ENCODE measurements around the gene PVALB. TPM values are rescaled to one million over a fixed set of nuclear protein-coding genes. Genes with fewer than 3 reads are reported as not detected.

Gene PVALB
- total RNA-seq, 1 donor from 2014 or later: not detected

Other genes with a start within 250 kb of the PVALB start
- not detected for gene CACNG2, start 113.3 kb downstream of the PVALB start, total RNA-seq
- gene IFT27, start 40.9 kb downstream of the PVALB start, total RNA-seq: 28.3 TPM
- 9.4 TPM for gene NCF4, start 44.0 kb upstream of the PVALB start, total RNA-seq
- gene CSF2RB, start 96.6 kb upstream of the PVALB start, total RNA-seq: 3.1 TPM
- gene TST, start 202.4 kb upstream of the PVALB start, total RNA-seq: 54.6 TPM
- gene MPST, start 202.7 kb upstream of the PVALB start, total RNA-seq: 58.4 TPM
- gene KCTD17, start 234.7 kb upstream of the PVALB start, total RNA-seq: 11.2 TPM

All from Right ventricle myocardium inferior (tissue), 1 donor.